NB4 (cell line): ENCODE data around the gene IL22RA1.

Source experiments
- CTCF ChIP-seq: IDR thresholded peaks from one replicate; pipeline ENCODE4 v1.5.1; 2012; ENCODE audit warnings: low read depth, low read length
- MAX ChIP-seq: IDR thresholded peaks from 2 replicates; pipeline ENCODE4 v1.6.1; 2011; ENCODE audit warnings: low read depth, low read length
- POLR2A ChIP-seq: IDR thresholded peaks from 2 replicates; pipeline ENCODE4 v1.6.1; 2011; ENCODE audit warnings: mild to moderate bottlenecking; ENCODE audit not compliant: insufficient read length; ENCODE audit errors: extremely low read depth

GRCh38 chr1:24191860-24192259 is 48.9 kb upstream of the IL22RA1 start:
- no peak for TF ChIP-seq CTCF
- TF ChIP-seq POLR2A, result no peak
- no peak; the same call in 1 of the 2 replicates for TF ChIP-seq MAX
